Prostate gland (tissue), 2 donors: Measurements from ENCODE around the gene BMP7.

ENCODE experiments used
- POLR2A ChIP-seq: fragments of 450-650 bp; IDR thresholded peaks from one replicate; pipeline ENCODE4 v1.6.1; 2016; ENCODE audit warnings: antibody characterized with exemption, mild to moderate bottlenecking
- POLR2AphosphoS5 ChIP-seq: sonication (generic); formaldehyde crosslinking; IDR thresholded peaks from one replicate; pipeline ENCODE4 v1.6.1; 2017; ENCODE audit warnings: antibody characterized with exemption
- TF ChIP-seq, protein P1 (sequence below), 4 experiments: fragments of 200-600 bp in 2 of 4; fragments of 450-650 bp in 2 of 4; sonication (generic) in 2 of 4; IDR thresholded peaks; 1 replicate in 3 of 4; 2 replicates in 1 of 4; pipeline ENCODE4 v1.5.1; 2016 to 2019; ENCODE audit warnings: antibody characterized with exemption in 4 of 4, mild to moderate bottlenecking in 2 of 4, moderate library complexity in 2 of 4

DNA sequence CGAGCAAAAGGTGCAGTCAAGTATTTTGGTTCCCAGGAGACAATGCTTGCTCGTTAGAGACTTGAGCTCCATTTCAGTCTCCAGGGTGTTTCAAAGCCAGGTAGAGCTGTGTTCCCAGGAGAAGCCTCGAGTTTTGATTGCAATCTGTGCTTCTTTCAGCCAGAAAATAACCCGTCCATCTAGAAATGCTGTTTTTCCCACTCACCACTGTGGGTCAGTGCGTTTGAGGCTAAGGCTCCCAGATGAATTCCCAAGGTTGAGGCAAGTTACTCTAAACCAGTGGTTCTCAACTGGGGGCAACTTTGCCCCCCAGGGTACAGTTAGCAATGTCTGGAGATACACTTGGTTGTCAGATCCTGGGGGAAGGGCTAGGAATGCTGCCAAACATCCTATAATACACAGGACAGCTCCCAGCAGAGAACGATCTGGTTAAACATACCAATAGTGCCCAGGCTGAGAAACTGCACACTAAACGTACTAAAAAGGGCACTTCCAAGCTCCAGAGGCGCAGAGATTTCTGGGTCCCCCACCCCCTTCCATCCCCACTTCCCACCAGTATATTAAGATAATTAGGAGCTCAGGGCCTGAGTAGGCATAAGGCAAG is 13.8 kb downstream of the BMP7 start:
- TF ChIP-seq, protein P1, sequence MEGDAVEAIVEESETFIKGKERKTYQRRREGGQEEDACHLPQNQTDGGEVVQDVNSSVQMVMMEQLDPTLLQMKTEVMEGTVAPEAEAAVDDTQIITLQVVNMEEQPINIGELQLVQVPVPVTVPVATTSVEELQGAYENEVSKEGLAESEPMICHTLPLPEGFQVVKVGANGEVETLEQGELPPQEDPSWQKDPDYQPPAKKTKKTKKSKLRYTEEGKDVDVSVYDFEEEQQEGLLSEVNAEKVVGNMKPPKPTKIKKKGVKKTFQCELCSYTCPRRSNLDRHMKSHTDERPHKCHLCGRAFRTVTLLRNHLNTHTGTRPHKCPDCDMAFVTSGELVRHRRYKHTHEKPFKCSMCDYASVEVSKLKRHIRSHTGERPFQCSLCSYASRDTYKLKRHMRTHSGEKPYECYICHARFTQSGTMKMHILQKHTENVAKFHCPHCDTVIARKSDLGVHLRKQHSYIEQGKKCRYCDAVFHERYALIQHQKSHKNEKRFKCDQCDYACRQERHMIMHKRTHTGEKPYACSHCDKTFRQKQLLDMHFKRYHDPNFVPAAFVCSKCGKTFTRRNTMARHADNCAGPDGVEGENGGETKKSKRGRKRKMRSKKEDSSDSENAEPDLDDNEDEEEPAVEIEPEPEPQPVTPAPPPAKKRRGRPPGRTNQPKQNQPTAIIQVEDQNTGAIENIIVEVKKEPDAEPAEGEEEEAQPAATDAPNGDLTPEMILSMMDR (IDR thresholded peaks at IDR 0.05), result no peak
- TF ChIP-seq POLR2AphosphoS5 (no peak), POLR2A (no peak)
